H1 (cell line): Measurements from ENCODE around the gene ABI3BP. TPM values are rescaled to one million over a fixed set of nuclear protein-coding genes. Genes with fewer than 3 reads are reported as not detected.

Experiments
- CTCF ChIA-PET: fragments of 300-600 bp; sonication (Branson Sonifier 250); formaldehyde crosslinking; loops from one replicate; lab custom pipeline; 2021; ENCODE audit not compliant: partially characterized antibody; lab: Charles Lee
- POLR2A ChIA-PET: fragments of 300-600 bp; sonication (Branson Sonifier 250); formaldehyde crosslinking; loops from one replicate; lab custom pipeline; 2021; ENCODE audit warnings: inconsistent platforms; ENCODE audit not compliant: partially characterized antibody; lab: Charles Lee
- DNase-seq, 2 experiments: peaks; one replicate each; pipeline versions ENCODE4 v3.0.0 to v3.0.0-alpha.2; 2010 to 2022; ENCODE audit warnings: low spot score in 2 of 2, low read depth in 1 of 2, mixed read lengths in 1 of 2
- FAIRE-seq: peaks from 2 replicates; lab custom pipeline; 2011; peaks lifted over from hg19 to GRCh38; lab: Jason Lieb, UNC
- H2AFZ ChIP-seq: 2 replicates; pipeline ENCODE4 v1.8.1; 2012; ENCODE audit warnings: low read length, inconsistent platforms
- H2AK5ac ChIP-seq: 2 replicates; pipeline ENCODE4 v1.6.1; 2013; ENCODE audit warnings: low read depth, low read length
- H2BK120ac ChIP-seq: replicated peaks from 2 replicates; pipeline ENCODE3; 2013; ENCODE audit warnings: low read depth, low read length, inconsistent platforms
- H2BK12ac ChIP-seq: 2 replicates; pipeline ENCODE4 v1.6.1; 2013; ENCODE audit warnings: low read depth, low read length
- H2BK15ac ChIP-seq: 2 replicates; pipeline ENCODE4 v1.6.1; 2013; ENCODE audit warnings: low read length
- H2BK20ac ChIP-seq: 2 replicates; pipeline ENCODE4 v1.6.1; 2013; ENCODE audit warnings: low read length
- H2BK5ac ChIP-seq: 2 replicates; pipeline ENCODE4 v1.6.1; 2013; ENCODE audit warnings: low read depth, low read length
- H3K14ac ChIP-seq: 2 replicates; pipeline ENCODE4 v1.6.1; 2013; ENCODE audit warnings: inconsistent platforms; ENCODE audit not compliant: insufficient read length
- H3K18ac ChIP-seq: 2 replicates; pipeline ENCODE4 v1.6.1; 2013; ENCODE audit warnings: low read length; ENCODE audit errors: extremely low read depth
- H3K23ac ChIP-seq: 2 replicates; pipeline ENCODE4 v1.6.1; 2013; ENCODE audit warnings: inconsistent platforms; ENCODE audit not compliant: insufficient read length
- H3K23me2 ChIP-seq: 2 replicates; pipeline ENCODE4 v1.6.1; 2013; ENCODE audit warnings: low read depth, low read length
- H3K27ac ChIP-seq: 2 replicates; pipeline ENCODE4 v1.6.1; 2011; ENCODE audit warnings: low read depth, low read length, inconsistent platforms
- H3K27me3 ChIP-seq, 4 experiments: replicated peaks in 1 of 4; 1 replicate in 1 of 4; 2 replicates in 3 of 4; pipeline versions ENCODE4 v1.6.1 to v1.8.1; 2011 to 2013; ENCODE audit warnings: low read length in 3 of 4, mild to moderate bottlenecking in 3 of 4, inconsistent platforms in 2 of 4, mixed read lengths in 2 of 4, moderate library complexity in 1 of 4; ENCODE audit not compliant: control insufficient read depth in 3 of 4, insufficient read depth in 3 of 4; ENCODE audit errors: extremely low read depth in 1 of 4
- H3K36me3 ChIP-seq, 4 experiments: 2 replicates each; pipeline versions ENCODE4 v1.6.1 to v1.8.1; 2011 to 2013; ENCODE audit warnings: mild to moderate bottlenecking in 4 of 4, low read length in 3 of 4, moderate library complexity in 2 of 4, control low read depth in 1 of 4, inconsistent platforms in 1 of 4; ENCODE audit not compliant: insufficient read depth in 4 of 4, control insufficient read depth in 2 of 4
- H3K4ac ChIP-seq: replicated peaks from 2 replicates; pipeline ENCODE3; 2013; ENCODE audit warnings: low read length, low read depth, mixed read lengths, inconsistent platforms; ENCODE audit not compliant: insufficient read length
- H3K4me1 ChIP-seq, 4 experiments: replicated peaks in 1 of 4; 1 replicate in 1 of 4; 2 replicates in 3 of 4; pipeline versions ENCODE4 v1.6.1 to v1.8.1; 2011 to 2013; ENCODE audit warnings: low read length in 3 of 4, inconsistent platforms in 2 of 4, mixed read lengths in 1 of 4; ENCODE audit not compliant: insufficient read depth in 4 of 4, control insufficient read depth in 3 of 4
- H3K4me2 ChIP-seq, 2 experiments: 2 replicates each; pipeline versions ENCODE4 v1.6.1 to v1.8.1; 2011 to 2013; ENCODE audit warnings: low read depth in 2 of 2, low read length in 2 of 2, control low read depth in 1 of 2, inconsistent platforms in 1 of 2, mild to moderate bottlenecking in 1 of 2; ENCODE audit not compliant: insufficient read depth in 1 of 2
- H3K4me3 ChIP-seq, 4 experiments: fragments of 200-600, 300-600 bp in 1 of 4; sonication (generic), shearing (Covaris generic), sonication (Bioruptor Twin) in 1 of 4; 2 replicates each; pipeline versions ENCODE4 v1.5.1 to v1.8.1; 2011 to 2016; ENCODE audit warnings: low read length in 4 of 4, low read depth in 3 of 4, control low read depth in 2 of 4, inconsistent platforms in 2 of 4, mild to moderate bottlenecking in 2 of 4, mixed read lengths in 1 of 4, moderate library complexity in 1 of 4; ENCODE audit not compliant: insufficient read depth in 2 of 4; ENCODE audit errors: extremely low read depth in 1 of 4
- H3K56ac ChIP-seq: replicated peaks from 2 replicates; pipeline ENCODE3; 2013; ENCODE audit warnings: low read depth, mild to moderate bottlenecking, mixed read lengths, low read length, inconsistent platforms; ENCODE audit not compliant: insufficient read length
- H3K79me1 ChIP-seq: 2 replicates; pipeline ENCODE4 v1.6.1; 2013; ENCODE audit warnings: low read depth, low read length, control low read depth
- H3K79me2 ChIP-seq, 2 experiments: 2 replicates each; pipeline versions ENCODE4 v1.6.1 to v1.8.1; 2012 to 2013; ENCODE audit warnings: low read length in 2 of 2, mild to moderate bottlenecking in 2 of 2, inconsistent platforms in 1 of 2; ENCODE audit not compliant: insufficient read depth in 2 of 2, control insufficient read depth in 1 of 2
- H3K9ac ChIP-seq, 4 experiments: replicated peaks in 1 of 4; 1 replicate in 1 of 4; 2 replicates in 3 of 4; pipeline versions ENCODE4 v1.6.1 to v1.8.1; 2011 to 2013; ENCODE audit warnings: low read depth in 3 of 4, low read length in 3 of 4, control low read depth in 2 of 4, mild to moderate bottlenecking in 2 of 4, moderate library complexity in 2 of 4, inconsistent platforms in 1 of 4; ENCODE audit errors: extremely low read depth in 1 of 4
- H3K9me3 ChIP-seq, 2 experiments: 2 replicates each; pipeline versions ENCODE4 v1.6.1 to v1.8.1; 2012 to 2013; ENCODE audit warnings: mild to moderate bottlenecking in 2 of 2, moderate library complexity in 2 of 2, control low read depth in 1 of 2, inconsistent platforms in 1 of 2, low read depth in 1 of 2, low read length in 1 of 2, mixed read lengths in 1 of 2; ENCODE audit not compliant: insufficient read depth in 2 of 2
- H4K20me1 ChIP-seq, 2 experiments: replicated peaks in 1 of 2; 2 replicates each; pipeline versions ENCODE3 to v1.8.1; 2011 to 2013; ENCODE audit warnings: inconsistent platforms in 2 of 2, low read length in 2 of 2, mild to moderate bottlenecking in 1 of 2; ENCODE audit not compliant: insufficient read depth in 2 of 2, control insufficient read depth in 1 of 2
- H4K5ac ChIP-seq: 2 replicates; pipeline ENCODE4 v1.6.1; 2013; ENCODE audit warnings: low read length, low read depth, mixed read lengths, inconsistent platforms; ENCODE audit not compliant: insufficient read length
- H4K8ac ChIP-seq: 2 replicates; pipeline ENCODE4 v1.8.0; 2013; ENCODE audit warnings: mild to moderate bottlenecking, moderate library complexity, low read length, inconsistent platforms; ENCODE audit not compliant: insufficient read depth; ENCODE audit errors: extremely low read depth
- H4K91ac ChIP-seq: replicated peaks from 2 replicates; pipeline ENCODE3; 2013; ENCODE audit warnings: low read length, mixed read lengths, inconsistent platforms; ENCODE audit not compliant: insufficient read length
- NANOG ChIP-seq: IDR thresholded peaks from 2 replicates; pipeline ENCODE4 v1.6.1; 2011; ENCODE audit warnings: low read length, low read depth, mild to moderate bottlenecking, inconsistent platforms; ENCODE audit not compliant: insufficient read depth, poor library complexity, severe bottlenecking
- WGBS, 2 experiments: shearing (Covaris generic) in 1 of 2; methylation state at CpG; one replicate each; pipeline versions ENCODE4 v1.1.6 to v1.1.7; 2013 to 2015; ENCODE audit warnings: low lambda C conversion rate in 2 of 2, mixed read lengths in 2 of 2, inconsistent platforms in 1 of 2, low coverage in 1 of 2, missing lambda C conversion rate in 1 of 2; ENCODE audit not compliant: insufficient replicate concordance in 2 of 2, insufficient coverage in 1 of 2, insufficient read length in 1 of 2; ENCODE audit errors: extremely low coverage in 1 of 2, missing lambda C conversion rate in 1 of 2; 5-methylcytosine and 5-hydroxymethylcytosine counted together
- polyA plus RNA-seq, 7 experiments: library from polyadenylated mRNA; depleted of rRNA in 3 of 7; stranded (reverse) in 5 of 7; unstranded in 2 of 7; fragments of >200 nt in 5 of 7; fragments of 200-250 nt in 2 of 7; gene quantifications; 1 replicate in 5 of 7; 2 replicates in 1 of 7; 4 replicates in 1 of 7; pipeline versions ENCODE4 v1.2.1 to v1.2.3, GENCODE V29; 2011 to 2013; ENCODE audit warnings: missing spikeins in 2 of 7, mixed read lengths in 2 of 7
- total RNA-seq: library from RNA; stranded (reverse); fragmentation: NEBNext Ultra II Directional; extraction: Animal tissue kit (Norgen Biotek cat#: 25700); gene quantifications from 2 replicates; pipeline ENCODE4 v1.2.1, GENCODE V29; 2021
- TF ChIP-seq, protein P1 (sequence below): IDR thresholded peaks from 2 replicates; pipeline ENCODE4 v1.6.1; 2012; ENCODE audit warnings: low read length, inconsistent platforms

ABI3BP gene
- total and polyA plus RNA-seq, 2 of the 8 experiments (the other 6 are each of a cell fraction or from before 2014, with no cell fraction given): 0.08 to 0.32 TPM

DNA sequence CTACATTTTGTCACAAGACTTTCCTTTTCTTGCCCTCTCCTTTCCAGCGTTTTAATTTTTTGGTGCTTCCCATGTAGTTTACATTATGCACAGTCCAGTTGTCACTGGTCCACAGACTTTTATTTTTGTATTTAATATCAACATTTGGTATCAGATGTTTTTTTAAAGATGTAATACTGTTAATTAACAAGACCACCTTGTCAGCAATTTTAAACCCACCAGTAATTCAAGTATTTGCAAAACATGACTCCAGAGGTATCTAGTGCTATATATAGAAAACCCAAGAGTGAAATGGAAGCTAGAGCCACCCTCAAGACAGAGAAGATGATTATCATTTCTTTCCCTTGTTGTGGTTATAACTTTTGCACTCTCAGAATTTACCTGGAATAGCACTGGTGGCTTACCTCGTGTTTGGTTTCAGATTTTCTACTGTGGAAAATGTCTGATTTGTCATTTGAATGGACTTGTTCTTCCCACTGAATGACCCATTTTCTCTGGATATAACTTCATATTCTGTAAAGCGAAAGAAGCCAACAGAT is 227.7 kb downstream of the ABI3BP start:
- no peak overlapping the region for H3K9ac ChIP-seq
- no peak overlapping the region for H4K8ac ChIP-seq
- H2BK12ac ChIP-seq: no peak overlapping the region
- H2BK20ac ChIP-seq: no peak overlapping the region
- H2AFZ ChIP-seq: no peak overlapping the region
- DNase-seq: no peak
- H3K23me2 ChIP-seq: no peaks in the 10 kb centered on the region
- H3K56ac ChIP-seq: no peak overlapping the region
- H3K27ac ChIP-seq: no peak overlapping the region
- ChIA-PET POLR2A (no interaction called here), CTCF (no interaction called here)
- H3K18ac ChIP-seq: no peak overlapping the region
- no peaks in the 10 kb centered on the region for H3K79me2 ChIP-seq
- no peak overlapping the region for H2BK15ac ChIP-seq
- no peaks in the 10 kb centered on the region for H3K79me1 ChIP-seq
- no peaks in the 10 kb centered on the region for H3K36me3 ChIP-seq
- no peak for FAIRE-seq
- no peak overlapping the region for H3K4ac ChIP-seq
- no peak overlapping the region for H2BK5ac ChIP-seq
- no peaks in the 10 kb centered on the region for H3K9me3 ChIP-seq
- H4K20me1 ChIP-seq: no peaks in the 10 kb centered on the region
- H3K4me2 ChIP-seq: no peak overlapping the region
- H3K14ac ChIP-seq: no peak overlapping the region
- peaks cover 0 to 5% (median 3%) of the 10 kb centered on the region in 4 experiments; a peak in 2 of 7 replicates for H3K4me1 ChIP-seq
- no peak overlapping the region for H2BK120ac ChIP-seq
- no peaks in the 10 kb centered on the region for H3K27me3 ChIP-seq
- H4K91ac ChIP-seq: no peak overlapping the region
- no peak overlapping the region for H3K23ac ChIP-seq
- H2AK5ac ChIP-seq: no peak overlapping the region
- H3K4me3 ChIP-seq: no peak overlapping the region
- H4K5ac ChIP-seq: no peak overlapping the region
- 90% methylated on average over 3 of the region's 3 CpGs; no CpG with 5 or more reads in 1 of the 2 experiments for WGBS, 2 experiments
- TF ChIP-seq, protein P1, sequence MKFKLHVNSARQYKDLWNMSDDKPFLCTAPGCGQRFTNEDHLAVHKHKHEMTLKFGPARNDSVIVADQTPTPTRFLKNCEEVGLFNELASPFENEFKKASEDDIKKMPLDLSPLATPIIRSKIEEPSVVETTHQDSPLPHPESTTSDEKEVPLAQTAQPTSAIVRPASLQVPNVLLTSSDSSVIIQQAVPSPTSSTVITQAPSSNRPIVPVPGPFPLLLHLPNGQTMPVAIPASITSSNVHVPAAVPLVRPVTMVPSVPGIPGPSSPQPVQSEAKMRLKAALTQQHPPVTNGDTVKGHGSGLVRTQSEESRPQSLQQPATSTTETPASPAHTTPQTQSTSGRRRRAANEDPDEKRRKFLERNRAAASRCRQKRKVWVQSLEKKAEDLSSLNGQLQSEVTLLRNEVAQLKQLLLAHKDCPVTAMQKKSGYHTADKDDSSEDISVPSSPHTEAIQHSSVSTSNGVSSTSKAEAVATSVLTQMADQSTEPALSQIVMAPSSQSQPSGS: no peak
- no peak for TF ChIP-seq NANOG
